ENCODE measurements around the gene TMEM212. TPM values are rescaled to one million over a fixed set of nuclear protein-coding genes. Genes with fewer than 3 reads are reported as not detected.

The TMEM212 gene
- total and polyA plus RNA-seq, 2 donors (not counting 1 experiment from before 2014, with no cell fraction given) = not detected

DNA sequence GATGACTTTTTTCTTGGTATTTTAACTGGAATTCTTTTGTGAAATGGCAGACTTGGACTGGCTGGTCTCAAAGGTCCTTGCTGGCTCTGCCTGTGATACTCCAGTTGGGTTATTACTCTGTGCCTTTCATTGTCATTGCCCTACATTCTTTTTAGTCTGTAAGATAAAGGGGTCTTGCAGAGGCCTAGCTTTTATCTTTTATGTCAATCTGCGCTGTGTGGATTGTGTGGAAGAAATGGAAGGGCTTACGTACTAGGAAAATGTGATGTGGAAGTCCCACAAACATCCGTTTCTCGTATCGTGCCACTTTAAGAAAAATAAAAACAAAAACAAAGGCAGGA is 8.7 kb upstream of the TMEM212 start:
- H3K9me3 Mint-ChIP-seq (ENCODE audit: insufficient read depth) = no peaks in the 10 kb centered on the region
- CTCF ChIA-PET = no interaction called here
- no peak overlapping the region for H3K27ac Mint-ChIP-seq
- peaks cover 3% of the 10 kb centered on the region for H3K27me3 Mint-ChIP-seq
- no peak overlapping the region for H3K4me3 Mint-ChIP-seq
- Histone ChIP-seq H3K79me2 (ENCODE audit: control insufficient read depth, insufficient read depth, low read length) (no peaks in the 10 kb centered on the region), H3K9me3 (ENCODE audit: control extremely low read depth in 1 of 3, control insufficient read depth in 2 of 3, insufficient read depth in 1 of 3, low read length in 2 of 3) (no peaks in the 10 kb centered on the region), H4K20me1 (ENCODE audit: control insufficient read depth, insufficient read depth, low read length, poor library complexity, severe bottlenecking) (no peaks in the 10 kb centered on the region), H3K9ac (ENCODE audit: low read length) (no peak overlapping the region), H3K27ac (ENCODE audit: low read length in 2 of 2) (no peak overlapping the region), H2AFZ (ENCODE audit: insufficient read depth, low read depth, low read length, poor library complexity, severe bottlenecking) (no peak overlapping the region), H3K27me3 (replicated peaks in 1 of 4; ENCODE audit: control extremely low read depth in 1 of 4, control insufficient read depth in 3 of 4, insufficient read depth in 4 of 4, low read length in 3 of 4) (no peaks in the 10 kb centered on the region), H3K36me3 (replicated peaks in 1 of 2; ENCODE audit: control extremely low read depth in 1 of 2, control insufficient read depth in 1 of 2, extremely low read depth in 1 of 2, insufficient read depth in 2 of 2, low read length in 1 of 2) (no peaks in the 10 kb centered on the region), H3K4me3 (ENCODE audit: control extremely low read depth in 1 of 5, extremely low read depth in 1 of 5, insufficient read depth in 1 of 5, low read depth in 2 of 5, low read length in 4 of 5) (no peak overlapping the region), H3K4me2 (replicated peaks; ENCODE audit: low read depth, low read length, poor library complexity, severe bottlenecking) (no peak overlapping the region), H3K4me1 (ENCODE audit: control insufficient read depth in 2 of 2, insufficient read depth in 2 of 2, low read length in 2 of 2) (no peaks in the 10 kb centered on the region)
- ATAC-seq (ENCODE audit: low read depth) (no peak), DNase-seq (no peak)
- POLR2A ChIA-PET = no interaction called here
- TF ChIP-seq EZH2 (IDR thresholded peaks at IDR 0.05; ENCODE audit: borderline replicate concordance, insufficient read depth, low read depth, low read length, poor library complexity, severe bottlenecking) (no peak), CTCF (IDR thresholded peaks at IDR 0.05) (no peak)
- no peaks in the 10 kb centered on the region for H3K4me1 Mint-ChIP-seq
- intact Hi-C loops (cut with micrococcal nuclease) = no loop called here
- WGBS (ENCODE audit: insufficient coverage) = 91% methylated on average over 4 of the region's 5 CpGs

DNA sequence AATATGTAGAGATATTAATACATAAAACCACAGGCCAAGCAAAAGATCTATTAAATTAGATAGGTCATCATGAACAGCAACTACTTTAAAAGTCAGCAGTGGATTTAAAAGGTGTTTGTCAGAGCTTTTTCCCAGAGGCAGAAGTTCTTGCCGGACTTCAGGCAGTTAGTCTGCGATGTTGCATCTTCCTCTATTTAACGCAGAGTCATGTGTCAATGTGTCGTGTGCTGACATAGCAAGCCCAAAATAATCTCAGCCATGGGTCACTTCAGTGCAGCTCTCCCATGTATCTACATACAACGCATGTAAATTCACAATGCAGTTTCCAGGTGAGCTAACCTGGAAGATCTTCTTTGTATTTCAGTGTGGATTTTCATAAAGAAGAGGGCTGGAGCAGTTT is 8.0 kb upstream of the TMEM212 start:
- Histone ChIP-seq H3K9ac (ENCODE audit: low read length) (no peak overlapping the region), H2AFZ (ENCODE audit: insufficient read depth, low read depth, low read length, poor library complexity, severe bottlenecking) (no peak overlapping the region), H3K27me3 (replicated peaks in 1 of 4; ENCODE audit: control extremely low read depth in 1 of 4, control insufficient read depth in 3 of 4, insufficient read depth in 4 of 4, low read length in 3 of 4) (no peaks in the 10 kb centered on the region), H3K79me2 (ENCODE audit: control insufficient read depth, insufficient read depth, low read length) (no peaks in the 10 kb centered on the region), H3K4me3 (ENCODE audit: control extremely low read depth in 1 of 5, extremely low read depth in 1 of 5, insufficient read depth in 1 of 5, low read depth in 2 of 5, low read length in 4 of 5) (no peak overlapping the region), H3K9me3 (ENCODE audit: control extremely low read depth in 1 of 3, control insufficient read depth in 2 of 3, insufficient read depth in 1 of 3, low read length in 2 of 3) (no peaks in the 10 kb centered on the region), H3K4me2 (replicated peaks; ENCODE audit: low read depth, low read length, poor library complexity, severe bottlenecking) (no peak overlapping the region), H4K20me1 (ENCODE audit: control insufficient read depth, insufficient read depth, low read length, poor library complexity, severe bottlenecking) (no peaks in the 10 kb centered on the region), H3K27ac (ENCODE audit: low read length in 2 of 2) (no peak overlapping the region), H3K36me3 (replicated peaks in 1 of 2; ENCODE audit: control extremely low read depth in 1 of 2, control insufficient read depth in 1 of 2, extremely low read depth in 1 of 2, insufficient read depth in 2 of 2, low read length in 1 of 2) (no peaks in the 10 kb centered on the region), H3K4me1 (ENCODE audit: control insufficient read depth in 2 of 2, insufficient read depth in 2 of 2, low read length in 2 of 2) (no peaks in the 10 kb centered on the region)
- 88% methylated on average over 4 of the region's 5 CpGs for WGBS (ENCODE audit: insufficient coverage)
- Mint-ChIP-seq H3K27ac (no peak overlapping the region), H3K4me3 (no peak overlapping the region), H3K9me3 (ENCODE audit: insufficient read depth) (no peaks in the 10 kb centered on the region), H3K27me3 (peaks cover 3% of the 10 kb centered on the region), H3K4me1 (no peaks in the 10 kb centered on the region)
- TF ChIP-seq EZH2 (IDR thresholded peaks at IDR 0.05; ENCODE audit: borderline replicate concordance, insufficient read depth, low read depth, low read length, poor library complexity, severe bottlenecking) = no peak
- no peak for TF ChIP-seq CTCF (IDR thresholded peaks at IDR 0.05)
- ChIA-PET CTCF (interaction anchor here (1.1 kb wide), 1 partner anchor 648 kb away, joined by 3 read pairs; no protein-coding TSS in a partner anchor), POLR2A (no interaction called here)
- no peak for ATAC-seq (ENCODE audit: low read depth)
- no peak for DNase-seq
- intact Hi-C loops (cut with micrococcal nuclease) = no loop called here
